ENCODE measurements around the gene STH.

GRCh38 chr17:45962221-45962972 lies 36.7 kb upstream of the STH start:
- TF ChIP-seq CTCF (IDR thresholded peaks at IDR 0.05 in 8 of 11, conservative IDR thresholded peaks at IDR 0.05 in 3 of 11) (no peak), POLR2AphosphoS5 (IDR thresholded peaks at IDR 0.05) (no peak)
